Measurements from ENCODE around the gene KCTD11. TPM values are rescaled to one million over a fixed set of nuclear protein-coding genes. Genes with fewer than 3 reads are reported as not detected.

KCTD11 gene
- total RNA-seq, 1 experiment from 2014 or later: 5.1 TPM

DNA sequence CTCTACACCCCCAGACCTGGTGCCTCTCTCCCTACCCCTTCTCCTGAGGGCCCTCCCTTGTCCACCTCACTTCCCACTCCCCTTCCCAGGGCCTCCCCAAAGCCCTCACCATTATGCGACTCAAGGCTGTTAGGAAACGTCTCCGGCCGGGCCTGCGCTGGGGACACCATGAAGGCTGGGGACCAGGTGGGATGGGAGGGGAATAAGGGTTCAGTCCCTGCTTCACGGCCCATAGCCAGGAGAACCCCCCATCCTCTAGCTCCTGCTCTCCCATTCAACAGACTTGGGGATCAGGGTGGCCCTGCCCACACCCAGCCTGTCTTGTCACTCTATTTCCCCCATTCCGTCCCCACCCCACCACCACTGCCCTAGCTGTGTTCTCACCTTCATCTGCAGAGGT lies 24.9 kb upstream of the KCTD11 start:
- TF ChIP-seq, protein P1, sequence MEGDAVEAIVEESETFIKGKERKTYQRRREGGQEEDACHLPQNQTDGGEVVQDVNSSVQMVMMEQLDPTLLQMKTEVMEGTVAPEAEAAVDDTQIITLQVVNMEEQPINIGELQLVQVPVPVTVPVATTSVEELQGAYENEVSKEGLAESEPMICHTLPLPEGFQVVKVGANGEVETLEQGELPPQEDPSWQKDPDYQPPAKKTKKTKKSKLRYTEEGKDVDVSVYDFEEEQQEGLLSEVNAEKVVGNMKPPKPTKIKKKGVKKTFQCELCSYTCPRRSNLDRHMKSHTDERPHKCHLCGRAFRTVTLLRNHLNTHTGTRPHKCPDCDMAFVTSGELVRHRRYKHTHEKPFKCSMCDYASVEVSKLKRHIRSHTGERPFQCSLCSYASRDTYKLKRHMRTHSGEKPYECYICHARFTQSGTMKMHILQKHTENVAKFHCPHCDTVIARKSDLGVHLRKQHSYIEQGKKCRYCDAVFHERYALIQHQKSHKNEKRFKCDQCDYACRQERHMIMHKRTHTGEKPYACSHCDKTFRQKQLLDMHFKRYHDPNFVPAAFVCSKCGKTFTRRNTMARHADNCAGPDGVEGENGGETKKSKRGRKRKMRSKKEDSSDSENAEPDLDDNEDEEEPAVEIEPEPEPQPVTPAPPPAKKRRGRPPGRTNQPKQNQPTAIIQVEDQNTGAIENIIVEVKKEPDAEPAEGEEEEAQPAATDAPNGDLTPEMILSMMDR (IDR thresholded peaks at IDR 0.05; ENCODE audit: insufficient read depth in 1 of 2, low read depth in 1 of 2, low read length in 1 of 2, severe bottlenecking in 1 of 2, unreplicated experiment in 1 of 2): no peak
- Mint-ChIP-seq H3K4me1 (ENCODE audit: low read depth, unreplicated experiment) (peaks cover 10% of the 10 kb centered on the region), H3K27ac (ENCODE audit: unreplicated experiment) (no peak overlapping the region), H3K27me3 (ENCODE audit: insufficient read depth, unreplicated experiment) (no peaks in the 10 kb centered on the region), H3K4me3 (ENCODE audit: unreplicated experiment) (no peak overlapping the region), H3K36me3 (ENCODE audit: insufficient read depth, unreplicated experiment) (peaks cover 11% of the 10 kb centered on the region), H3K9me3 (ENCODE audit: unreplicated experiment) (no peaks in the 10 kb centered on the region)
- intact Hi-C loops (cut with micrococcal nuclease; ENCODE audit: unreplicated experiment): no loop called here
- no peaks in the 10 kb centered on the region for H3K27me3 ChIP-seq (replicated peaks; ENCODE audit: control insufficient read depth, insufficient read depth, low read length)
- no peaks in the 10 kb centered on the region for H3K9me3 ChIP-seq
- H3K36me3 ChIP-seq (ENCODE audit: control insufficient read depth, insufficient read depth, low read length): no peaks in the 10 kb centered on the region; the same call in 1 of the 2 replicates
- BruUV-seq (replicated peaks): no TSS peak
- ChIA-PET CTCF (no interaction called here), POLR2A (no interaction called here)
- H3K4me3 ChIP-seq (ENCODE audit: low read depth, low read length): no peak overlapping the region
- DNase-seq: no peak
- 0 out of 2 replicates have a peak, but pooled peaks cover 4% of the 10 kb centered on the region for H3K4me1 ChIP-seq

DNA sequence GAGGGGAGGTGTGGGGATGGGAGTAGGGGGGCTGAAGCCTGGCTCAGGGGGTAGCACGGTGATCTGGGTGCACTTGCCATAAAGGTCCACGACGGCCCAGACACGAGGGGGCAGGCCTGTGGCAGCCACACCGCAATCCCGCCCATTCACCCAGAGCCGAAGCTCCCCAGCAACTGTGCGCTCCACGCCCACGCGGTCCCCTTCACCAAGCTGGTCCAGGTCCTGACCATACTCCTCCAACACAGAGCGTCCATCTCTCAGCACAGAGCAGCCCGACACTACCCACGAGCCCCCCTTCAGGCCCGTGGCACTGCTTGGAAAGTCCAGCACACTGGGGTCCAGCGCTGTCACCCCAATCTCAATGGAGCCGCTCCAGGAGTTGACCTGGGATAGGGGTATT lies 24.5 kb upstream of the KCTD11 start:
- Mint-ChIP-seq H3K9me3 (ENCODE audit: unreplicated experiment) (no peaks in the 10 kb centered on the region), H3K27ac (ENCODE audit: unreplicated experiment) (no peak overlapping the region), H3K4me3 (ENCODE audit: unreplicated experiment) (no peak overlapping the region), H3K27me3 (ENCODE audit: insufficient read depth, unreplicated experiment) (no peaks in the 10 kb centered on the region), H3K4me1 (ENCODE audit: low read depth, unreplicated experiment) (peaks cover 10% of the 10 kb centered on the region), H3K36me3 (ENCODE audit: insufficient read depth, unreplicated experiment) (peaks cover 11% of the 10 kb centered on the region)
- intact Hi-C loops (cut with micrococcal nuclease; ENCODE audit: unreplicated experiment): no loop called here
- DNase-seq: no peak
- TF ChIP-seq, protein P1 (IDR thresholded peaks at IDR 0.05; ENCODE audit: insufficient read depth in 1 of 2, low read depth in 1 of 2, low read length in 1 of 2, severe bottlenecking in 1 of 2, unreplicated experiment in 1 of 2): no peak
- H3K36me3 ChIP-seq (ENCODE audit: control insufficient read depth, insufficient read depth, low read length): no peaks in the 10 kb centered on the region; the same call in 1 of the 2 replicates
- 0 out of 2 replicates have a peak, but pooled peaks cover 4% of the 10 kb centered on the region for H3K4me1 ChIP-seq
- H3K27me3 ChIP-seq (replicated peaks; ENCODE audit: control insufficient read depth, insufficient read depth, low read length): no peaks in the 10 kb centered on the region
- CTCF ChIA-PET: no interaction called here
- POLR2A ChIA-PET: no interaction called here
- H3K4me3 ChIP-seq (ENCODE audit: low read depth, low read length): no peak overlapping the region
- no peaks in the 10 kb centered on the region for H3K9me3 ChIP-seq
- BruUV-seq (replicated peaks): no TSS peak

DNA sequence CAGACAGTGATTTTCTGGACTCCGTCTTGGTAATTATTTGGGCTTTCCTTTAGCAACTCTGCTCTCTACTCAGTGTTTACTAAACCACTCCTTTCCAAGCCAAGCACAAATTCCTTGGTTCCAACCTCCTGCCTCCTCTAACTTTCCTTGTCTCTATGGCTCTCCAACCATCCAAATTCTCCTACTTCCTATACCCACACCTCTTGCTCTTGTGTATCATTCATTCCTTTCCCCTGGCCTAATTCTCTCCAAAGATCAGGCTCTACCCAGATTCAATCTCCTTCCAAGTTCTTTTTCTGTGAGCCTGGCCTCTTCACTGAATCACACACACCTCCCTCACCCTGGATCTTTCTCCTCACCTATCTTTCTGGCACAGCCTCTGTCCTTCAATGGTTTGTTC lies 24.0 kb upstream of the KCTD11 start:
- 0 out of 2 replicates have a peak, but pooled peaks cover 4% of the 10 kb centered on the region for H3K4me1 ChIP-seq
- Mint-ChIP-seq H3K27me3 (ENCODE audit: insufficient read depth, unreplicated experiment) (no peaks in the 10 kb centered on the region), H3K36me3 (ENCODE audit: insufficient read depth, unreplicated experiment) (peaks cover 11% of the 10 kb centered on the region), H3K9me3 (ENCODE audit: unreplicated experiment) (no peaks in the 10 kb centered on the region), H3K27ac (ENCODE audit: unreplicated experiment) (no peak overlapping the region), H3K4me3 (ENCODE audit: unreplicated experiment) (peak overlapping the region; percentile 76), H3K4me1 (ENCODE audit: low read depth, unreplicated experiment) (peaks cover 10% of the 10 kb centered on the region)
- no peaks in the 10 kb centered on the region for H3K9me3 ChIP-seq
- no peaks in the 10 kb centered on the region for H3K27me3 ChIP-seq (replicated peaks; ENCODE audit: control insufficient read depth, insufficient read depth, low read length)
- ChIA-PET CTCF (no interaction called here), POLR2A (no interaction called here)
- peak overlapping the region; percentile 89; the same call in 1 of the 2 replicates for H3K4me3 ChIP-seq (ENCODE audit: low read depth, low read length)
- TF ChIP-seq, protein P1 (IDR thresholded peaks at IDR 0.05; ENCODE audit: insufficient read depth in 1 of 2, low read depth in 1 of 2, low read length in 1 of 2, severe bottlenecking in 1 of 2, unreplicated experiment in 1 of 2): no peak
- intact Hi-C loops (cut with micrococcal nuclease; ENCODE audit: unreplicated experiment): loop anchor here (2.0 kb wide), 1 partner anchor 13 kb away; the partner anchor contains the start of gene GPS2
- no TSS peak for BruUV-seq (replicated peaks)
- DNase-seq: no peak
- no peaks in the 10 kb centered on the region; the same call in 1 of the 2 replicates for H3K36me3 ChIP-seq (ENCODE audit: control insufficient read depth, insufficient read depth, low read length)

Data from Caco-2 (cell line).